WERI-Rb-1 (cell line): ENCODE results near the gene CPSF3.
"Not testable (repeated sequence)": the region's sequence is repeated elsewhere in the genome, so short reads cannot be mapped to it uniquely, and the experiment has no call there.

Experiments used
- DNase-seq: peaks from one replicate; pipeline ENCODE4 v3.0.0-alpha.2; 2020
- H3K27ac ChIP-seq: fragments of 250-450 bp; sonication (Bioruptor Pico); 2 replicates; pipeline ENCODE4 v1.5.1; 2020; ENCODE audit warnings: mild to moderate bottlenecking, moderate library complexity
- H3K27me3 ChIP-seq: fragments of 250-450 bp; sonication (Bioruptor Pico); 2 replicates; pipeline ENCODE4 v1.5.1; 2021; ENCODE audit warnings: mild to moderate bottlenecking, low read depth, moderate library complexity; ENCODE audit not compliant: insufficient read depth, severe bottlenecking
- H3K36me3 ChIP-seq: fragments of 250-450 bp; sonication (Bioruptor Pico); 2 replicates; pipeline ENCODE4 v1.5.1; 2020; ENCODE audit warnings: mild to moderate bottlenecking, moderate library complexity
- H3K4me3 ChIP-seq: 2 replicates; pipeline ENCODE4 v1.5.1; 2011; ENCODE audit warnings: low read depth, mild to moderate bottlenecking, control low read depth, low read length
- H3K9me3 ChIP-seq: fragments of 250-450 bp; sonication (Bioruptor Pico); 2 replicates; pipeline ENCODE4 v1.5.1; 2021; ENCODE audit warnings: mild to moderate bottlenecking, moderate library complexity; ENCODE audit not compliant: severe bottlenecking
- CTCF ChIP-seq: IDR thresholded peaks from 2 replicates; pipeline ENCODE4 v1.5.1; 2011; ENCODE audit warnings: low read depth, mild to moderate bottlenecking, control low read depth, inconsistent platforms, low read length

CPSF3 gene

GRCh38 chr2:9494081-9494480 lies 70.6 kb downstream of the CPSF3 start:
- Histone ChIP-seq H3K27me3 (no peaks in the 10 kb centered on the region), H3K9me3 (no peaks in the 10 kb centered on the region), H3K36me3 (peaks cover 91% of the 10 kb centered on the region), H3K4me3 (no peak overlapping the region), H3K27ac (no peak overlapping the region)
- TF ChIP-seq CTCF, result no peak
- no peak for DNase-seq

- Histone ChIP-seq H3K4me3 (no peak overlapping the region), H3K27ac (no peak overlapping the region), H3K36me3 (peaks cover 88% of the 10 kb centered on the region), H3K27me3 (no peaks in the 10 kb centered on the region), H3K9me3 (no peaks in the 10 kb centered on the region)
- TF ChIP-seq CTCF, result no peak
- DNase-seq, result no peak
Observed at GRCh38 chr2:9497017-9497416, 73.6 kb downstream of the CPSF3 start.

- TF ChIP-seq CTCF, result no peak
- peaks cover 84% of the 10 kb centered on the region for H3K36me3 ChIP-seq
Observed at GRCh38 chr2:9498210-9498609, 74.8 kb downstream of the CPSF3 start.

GRCh38 chr2:9508931-9509330 lies 85.5 kb downstream of the CPSF3 start:
- no peak for DNase-seq

More at GRCh38 chr2:9498210-9498609, 74.8 kb downstream of the CPSF3 start:
- DNase-seq, result no peak
- no peaks in the 10 kb centered on the region for H3K9me3 ChIP-seq
- no peaks in the 10 kb centered on the region for H3K27me3 ChIP-seq
- no peak overlapping the region for H3K4me3 ChIP-seq
- no peak overlapping the region for H3K27ac ChIP-seq

GRCh38 chr2:9513946-9514345 lies 90.5 kb downstream of the CPSF3 start:
- not testable (repeated sequence) for H3K27me3 ChIP-seq, H3K9me3 ChIP-seq, H3K4me3 ChIP-seq, DNase-seq, H3K27ac ChIP-seq
- peaks cover 65% of the 10 kb centered on the region for H3K36me3 ChIP-seq

More at GRCh38 chr2:9508931-9509330, 85.5 kb downstream of the CPSF3 start:
- Histone ChIP-seq H3K27ac (no peak overlapping the region), H3K36me3 (peaks cover 69% of the 10 kb centered on the region), H3K4me3 (no peak overlapping the region), H3K27me3 (no peaks in the 10 kb centered on the region), H3K9me3 (no peaks in the 10 kb centered on the region)
- TF ChIP-seq CTCF, result no peak

- Histone ChIP-seq H3K27ac (no peak overlapping the region), H3K4me3 (no peak overlapping the region), H3K27me3 (no peaks in the 10 kb centered on the region), H3K9me3 (no peaks in the 10 kb centered on the region), H3K36me3 (peaks cover 75% of the 10 kb centered on the region)
- no peak for TF ChIP-seq CTCF
- no peak for DNase-seq
Observed at GRCh38 chr2:9517118-9517782, 93.8 kb downstream of the CPSF3 start.
